ENCODE data around the gene NFATC2.

DNA sequence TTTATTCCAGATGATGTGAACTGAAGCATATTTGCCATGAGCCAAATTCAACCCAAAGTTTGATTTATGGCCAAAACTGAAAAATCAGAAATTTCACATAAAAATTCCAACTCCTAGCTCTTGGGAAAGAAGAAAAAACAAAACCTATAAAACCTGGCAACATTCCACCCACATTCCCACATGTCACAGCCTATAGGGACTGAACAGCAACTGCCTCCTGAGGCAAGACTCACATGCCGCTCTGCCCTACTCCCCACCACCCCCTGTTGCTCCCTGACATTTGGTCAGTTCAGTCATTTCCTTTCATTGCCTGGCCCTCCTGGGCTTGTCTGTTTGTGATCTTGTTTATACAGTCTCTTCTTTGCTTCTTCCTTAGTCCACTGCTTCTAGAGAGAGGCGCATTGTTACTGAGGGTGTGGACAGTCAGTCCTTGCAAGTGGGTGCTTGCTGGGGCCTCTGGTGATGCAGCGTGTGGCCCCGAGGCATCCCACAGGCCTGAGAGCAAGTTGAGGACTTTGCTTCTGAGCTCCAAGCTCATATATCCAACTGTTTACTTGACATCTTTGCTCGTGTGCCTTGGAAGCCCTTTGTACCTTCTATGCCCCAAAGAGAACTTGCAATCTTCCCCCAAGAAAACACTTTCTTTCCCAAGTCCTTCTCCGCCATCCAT, 31.4 kb downstream of the NFATC2 start:
- no peak for TF ChIP-seq USF2 (IDR thresholded peaks at IDR 0.05; ENCODE audit: low read depth, low read length)
- no peak for TF ChIP-seq CTCF (conservative IDR thresholded peaks at IDR 0.05; ENCODE audit: low read depth, low read length)

All from IMR-90 (cell line).